HFFc6 (cell line): ENCODE data around the gene AASDHPPT. TPM values are rescaled to one million over a fixed set of nuclear protein-coding genes. Genes with fewer than 3 reads are reported as not detected.

Source experiments
- DNase-seq: peaks from one replicate; pipeline ENCODE4 v3.0.0-alpha.2; 2018
- H3K27ac Mint-ChIP-seq: 2 replicates; pipeline ENCODE4 v1.8.0; 2020; ENCODE audit warnings: mild to moderate bottlenecking, mixed read lengths
- H3K27me3 Mint-ChIP-seq: 2 replicates; pipeline ENCODE4 v1.8.0; 2021; ENCODE audit warnings: mild to moderate bottlenecking, moderate library complexity, mixed read lengths; ENCODE audit not compliant: insufficient read depth
- H3K36me3 Mint-ChIP-seq: 2 replicates; pipeline ENCODE4 v1.8.0; 2021; ENCODE audit warnings: low read depth, mixed read lengths
- H3K4me1 Mint-ChIP-seq: 2 replicates; pipeline ENCODE4 v1.8.0; 2020; ENCODE audit warnings: low read depth, mixed read lengths
- H3K4me3 Mint-ChIP-seq: 2 replicates; pipeline ENCODE4 v1.8.0; 2020; ENCODE audit warnings: mild to moderate bottlenecking, moderate library complexity, mixed read lengths
- H3K9me3 Mint-ChIP-seq: 2 replicates; pipeline ENCODE4 v1.8.0; 2020; ENCODE audit warnings: mild to moderate bottlenecking, mixed read lengths
- CTCF ChIP-seq: fragments of 200-600 bp; sonication (generic); IDR thresholded peaks from 2 replicates; pipeline ENCODE4 v1.5.0; 2021; ENCODE audit warnings: antibody characterized with exemption, mild to moderate bottlenecking
- total RNA-seq, 6 experiments: library from RNA; stranded (reverse); fragmentation: NEBNext Ultra II Directional; extraction: Animal tissue kit (Norgen Biotek cat#: 25700); gene quantifications; 2 replicates in 1 of 6; 3 replicates in 5 of 6; pipeline ENCODE4 v1.2.3, GENCODE V29; 2021

AASDHPPT gene
- total RNA-seq, 6 experiments from 2014 or later: 37.5 to 49.1 (median 41.0) TPM

- peak; percentile 33 for DNase-seq
- Mint-ChIP-seq H3K36me3 (peaks cover 18% of the 10 kb centered on the region), H3K4me1 (peaks cover 51% of the 10 kb centered on the region), H3K27me3 (no peaks in the 10 kb centered on the region), H3K9me3 (no peaks in the 10 kb centered on the region), H3K4me3 (no peak overlapping the region; the same call in 1 of the 2 replicates), H3K27ac (no peak overlapping the region)
- peak; percentile 92 for TF ChIP-seq CTCF
Measured at GRCh38 chr11:106087815-106088435, 10.5 kb downstream of the AASDHPPT start.

- no peak for DNase-seq
- no peaks in the 10 kb centered on the region for H3K9me3 Mint-ChIP-seq
- H3K27ac Mint-ChIP-seq: peak overlapping the region; percentile 12; the same call in 1 of the 2 replicates
- H3K4me3 Mint-ChIP-seq: no peak overlapping the region
- peaks cover 51% of the 10 kb centered on the region for H3K4me1 Mint-ChIP-seq
- H3K36me3 Mint-ChIP-seq: peaks cover 18% of the 10 kb centered on the region
- no peaks in the 10 kb centered on the region for H3K27me3 Mint-ChIP-seq
- TF ChIP-seq CTCF: no peak
Measured at GRCh38 chr11:106088896-106089295, 11.4 kb downstream of the AASDHPPT start.

GRCh38 chr11:106091480-106092123 lies 14.1 kb downstream of the AASDHPPT start:
- Mint-ChIP-seq H3K4me1 (peaks cover 46% of the 10 kb centered on the region), H3K36me3 (peaks cover 36% of the 10 kb centered on the region), H3K4me3 (no peak overlapping the region), H3K27ac (peak overlapping the region; percentile 15; the same call in 1 of the 2 replicates), H3K27me3 (no peaks in the 10 kb centered on the region), H3K9me3 (no peaks in the 10 kb centered on the region)
- peak; percentile 10 for DNase-seq
- no peak for TF ChIP-seq CTCF

GRCh38 chr11:106092446-106092845 lies 15.0 kb downstream of the AASDHPPT start:
- H3K27me3 Mint-ChIP-seq: no peaks in the 10 kb centered on the region
- H3K27ac Mint-ChIP-seq: no peak overlapping the region
- DNase-seq: no peak
- no peak for TF ChIP-seq CTCF
- no peaks in the 10 kb centered on the region for H3K9me3 Mint-ChIP-seq
- no peak overlapping the region for H3K4me3 Mint-ChIP-seq
- H3K36me3 Mint-ChIP-seq: peaks cover 41% of the 10 kb centered on the region
- peaks cover 39% of the 10 kb centered on the region for H3K4me1 Mint-ChIP-seq

GRCh38 chr11:106098893-106099553 lies 21.6 kb downstream of the AASDHPPT start:
- Mint-ChIP-seq H3K27me3 (no peaks in the 10 kb centered on the region), H3K4me3 (no peak overlapping the region), H3K4me1 (peaks cover 14% of the 10 kb centered on the region), H3K9me3 (no peaks in the 10 kb centered on the region), H3K27ac (no peak overlapping the region), H3K36me3 (peaks cover 30% of the 10 kb centered on the region)
- no peak for TF ChIP-seq CTCF
- no peak for DNase-seq
